H1 (cell line): Measurements from ENCODE around the gene ASTN1. TPM values are rescaled to one million over a fixed set of nuclear protein-coding genes. Genes with fewer than 3 reads are reported as not detected.

Experiments used
- CTCF ChIA-PET: fragments of 300-600 bp; sonication (Branson Sonifier 250); formaldehyde crosslinking; loops from one replicate; lab custom pipeline; 2021; ENCODE audit not compliant: partially characterized antibody; lab: Charles Lee
- POLR2A ChIA-PET: fragments of 300-600 bp; sonication (Branson Sonifier 250); formaldehyde crosslinking; loops from one replicate; lab custom pipeline; 2021; ENCODE audit warnings: inconsistent platforms; ENCODE audit not compliant: partially characterized antibody; lab: Charles Lee
- DNase-seq, 2 experiments: peaks; one replicate each; pipeline versions ENCODE4 v3.0.0 to v3.0.0-alpha.2; 2010 to 2022; ENCODE audit warnings: low spot score in 2 of 2, low read depth in 1 of 2, mixed read lengths in 1 of 2
- FAIRE-seq: peaks from 2 replicates; lab custom pipeline; 2011; peaks lifted over from hg19 to GRCh38; lab: Jason Lieb, UNC
- H2AFZ ChIP-seq: 2 replicates; pipeline ENCODE4 v1.8.1; 2012; ENCODE audit warnings: low read length, inconsistent platforms
- H2AK5ac ChIP-seq: 2 replicates; pipeline ENCODE4 v1.6.1; 2013; ENCODE audit warnings: low read depth, low read length
- H2BK120ac ChIP-seq: replicated peaks from 2 replicates; pipeline ENCODE3; 2013; ENCODE audit warnings: low read depth, low read length, inconsistent platforms
- H2BK12ac ChIP-seq: 2 replicates; pipeline ENCODE4 v1.6.1; 2013; ENCODE audit warnings: low read depth, low read length
- H2BK15ac ChIP-seq: 2 replicates; pipeline ENCODE4 v1.6.1; 2013; ENCODE audit warnings: low read length
- H2BK20ac ChIP-seq: 2 replicates; pipeline ENCODE4 v1.6.1; 2013; ENCODE audit warnings: low read length
- H2BK5ac ChIP-seq: 2 replicates; pipeline ENCODE4 v1.6.1; 2013; ENCODE audit warnings: low read depth, low read length
- H3K14ac ChIP-seq: 2 replicates; pipeline ENCODE4 v1.6.1; 2013; ENCODE audit warnings: inconsistent platforms; ENCODE audit not compliant: insufficient read length
- H3K18ac ChIP-seq: 2 replicates; pipeline ENCODE4 v1.6.1; 2013; ENCODE audit warnings: low read length; ENCODE audit errors: extremely low read depth
- H3K23ac ChIP-seq: 2 replicates; pipeline ENCODE4 v1.6.1; 2013; ENCODE audit warnings: inconsistent platforms; ENCODE audit not compliant: insufficient read length
- H3K23me2 ChIP-seq: 2 replicates; pipeline ENCODE4 v1.6.1; 2013; ENCODE audit warnings: low read depth, low read length
- H3K27ac ChIP-seq: 2 replicates; pipeline ENCODE4 v1.6.1; 2011; ENCODE audit warnings: low read depth, low read length, inconsistent platforms
- H3K27me3 ChIP-seq, 4 experiments: replicated peaks in 1 of 4; 1 replicate in 1 of 4; 2 replicates in 3 of 4; pipeline versions ENCODE4 v1.6.1 to v1.8.1; 2011 to 2013; ENCODE audit warnings: low read length in 3 of 4, mild to moderate bottlenecking in 3 of 4, inconsistent platforms in 2 of 4, mixed read lengths in 2 of 4, moderate library complexity in 1 of 4; ENCODE audit not compliant: control insufficient read depth in 3 of 4, insufficient read depth in 3 of 4; ENCODE audit errors: extremely low read depth in 1 of 4
- H3K36me3 ChIP-seq, 4 experiments: 2 replicates each; pipeline versions ENCODE4 v1.6.1 to v1.8.1; 2011 to 2013; ENCODE audit warnings: mild to moderate bottlenecking in 4 of 4, low read length in 3 of 4, moderate library complexity in 2 of 4, control low read depth in 1 of 4, inconsistent platforms in 1 of 4; ENCODE audit not compliant: insufficient read depth in 4 of 4, control insufficient read depth in 2 of 4
- H3K4ac ChIP-seq: replicated peaks from 2 replicates; pipeline ENCODE3; 2013; ENCODE audit warnings: low read length, low read depth, mixed read lengths, inconsistent platforms; ENCODE audit not compliant: insufficient read length
- H3K4me1 ChIP-seq, 4 experiments: replicated peaks in 1 of 4; 1 replicate in 1 of 4; 2 replicates in 3 of 4; pipeline versions ENCODE4 v1.6.1 to v1.8.1; 2011 to 2013; ENCODE audit warnings: low read length in 3 of 4, inconsistent platforms in 2 of 4, mixed read lengths in 1 of 4; ENCODE audit not compliant: insufficient read depth in 4 of 4, control insufficient read depth in 3 of 4
- H3K4me2 ChIP-seq, 2 experiments: 2 replicates each; pipeline versions ENCODE4 v1.6.1 to v1.8.1; 2011 to 2013; ENCODE audit warnings: low read depth in 2 of 2, low read length in 2 of 2, control low read depth in 1 of 2, inconsistent platforms in 1 of 2, mild to moderate bottlenecking in 1 of 2; ENCODE audit not compliant: insufficient read depth in 1 of 2
- H3K4me3 ChIP-seq, 4 experiments: fragments of 200-600, 300-600 bp in 1 of 4; sonication (generic), shearing (Covaris generic), sonication (Bioruptor Twin) in 1 of 4; 2 replicates each; pipeline versions ENCODE4 v1.5.1 to v1.8.1; 2011 to 2016; ENCODE audit warnings: low read length in 4 of 4, low read depth in 3 of 4, control low read depth in 2 of 4, inconsistent platforms in 2 of 4, mild to moderate bottlenecking in 2 of 4, mixed read lengths in 1 of 4, moderate library complexity in 1 of 4; ENCODE audit not compliant: insufficient read depth in 2 of 4; ENCODE audit errors: extremely low read depth in 1 of 4
- H3K56ac ChIP-seq: replicated peaks from 2 replicates; pipeline ENCODE3; 2013; ENCODE audit warnings: low read depth, mild to moderate bottlenecking, mixed read lengths, low read length, inconsistent platforms; ENCODE audit not compliant: insufficient read length
- H3K79me1 ChIP-seq: 2 replicates; pipeline ENCODE4 v1.6.1; 2013; ENCODE audit warnings: low read depth, low read length, control low read depth
- H3K79me2 ChIP-seq, 2 experiments: 2 replicates each; pipeline versions ENCODE4 v1.6.1 to v1.8.1; 2012 to 2013; ENCODE audit warnings: low read length in 2 of 2, mild to moderate bottlenecking in 2 of 2, inconsistent platforms in 1 of 2; ENCODE audit not compliant: insufficient read depth in 2 of 2, control insufficient read depth in 1 of 2
- H3K9ac ChIP-seq, 4 experiments: replicated peaks in 1 of 4; 1 replicate in 1 of 4; 2 replicates in 3 of 4; pipeline versions ENCODE4 v1.6.1 to v1.8.1; 2011 to 2013; ENCODE audit warnings: low read depth in 3 of 4, low read length in 3 of 4, control low read depth in 2 of 4, mild to moderate bottlenecking in 2 of 4, moderate library complexity in 2 of 4, inconsistent platforms in 1 of 4; ENCODE audit errors: extremely low read depth in 1 of 4
- H3K9me3 ChIP-seq, 2 experiments: 2 replicates each; pipeline versions ENCODE4 v1.6.1 to v1.8.1; 2012 to 2013; ENCODE audit warnings: mild to moderate bottlenecking in 2 of 2, moderate library complexity in 2 of 2, control low read depth in 1 of 2, inconsistent platforms in 1 of 2, low read depth in 1 of 2, low read length in 1 of 2, mixed read lengths in 1 of 2; ENCODE audit not compliant: insufficient read depth in 2 of 2
- H4K20me1 ChIP-seq, 2 experiments: replicated peaks in 1 of 2; 2 replicates each; pipeline versions ENCODE3 to v1.8.1; 2011 to 2013; ENCODE audit warnings: inconsistent platforms in 2 of 2, low read length in 2 of 2, mild to moderate bottlenecking in 1 of 2; ENCODE audit not compliant: insufficient read depth in 2 of 2, control insufficient read depth in 1 of 2
- H4K5ac ChIP-seq: 2 replicates; pipeline ENCODE4 v1.6.1; 2013; ENCODE audit warnings: low read length, low read depth, mixed read lengths, inconsistent platforms; ENCODE audit not compliant: insufficient read length
- H4K8ac ChIP-seq: 2 replicates; pipeline ENCODE4 v1.8.0; 2013; ENCODE audit warnings: mild to moderate bottlenecking, moderate library complexity, low read length, inconsistent platforms; ENCODE audit not compliant: insufficient read depth; ENCODE audit errors: extremely low read depth
- H4K91ac ChIP-seq: replicated peaks from 2 replicates; pipeline ENCODE3; 2013; ENCODE audit warnings: low read length, mixed read lengths, inconsistent platforms; ENCODE audit not compliant: insufficient read length
- POU5F1 ChIP-seq: IDR thresholded peaks from 2 replicates; pipeline ENCODE4 v1.6.1; 2011; ENCODE audit warnings: low read depth, mild to moderate bottlenecking, low read length, moderate library complexity
- RBBP5 ChIP-seq: IDR thresholded peaks from 2 replicates; pipeline ENCODE4 v1.7.1; 2012; ENCODE audit warnings: low read depth, mild to moderate bottlenecking, inconsistent platforms, low read length, moderate library complexity, borderline replicate concordance
- TAF1 ChIP-seq: IDR thresholded peaks from 2 replicates; pipeline ENCODE4 v1.6.1; 2011; ENCODE audit warnings: mild to moderate bottlenecking, low read depth, low read length
- TBP ChIP-seq: IDR thresholded peaks from 2 replicates; pipeline ENCODE4 v1.6.1; 2011; ENCODE audit warnings: low read depth, low read length, improper control_type of control experiment
- WGBS, 2 experiments: shearing (Covaris generic) in 1 of 2; methylation state at CpG; one replicate each; pipeline versions ENCODE4 v1.1.6 to v1.1.7; 2013 to 2015; ENCODE audit warnings: low lambda C conversion rate in 2 of 2, mixed read lengths in 2 of 2, inconsistent platforms in 1 of 2, low coverage in 1 of 2, missing lambda C conversion rate in 1 of 2; ENCODE audit not compliant: insufficient replicate concordance in 2 of 2, insufficient coverage in 1 of 2, insufficient read length in 1 of 2; ENCODE audit errors: extremely low coverage in 1 of 2, missing lambda C conversion rate in 1 of 2; 5-methylcytosine and 5-hydroxymethylcytosine counted together
- polyA plus RNA-seq, 7 experiments: library from polyadenylated mRNA; depleted of rRNA in 3 of 7; stranded (reverse) in 5 of 7; unstranded in 2 of 7; fragments of >200 nt in 5 of 7; fragments of 200-250 nt in 2 of 7; gene quantifications; 1 replicate in 5 of 7; 2 replicates in 1 of 7; 4 replicates in 1 of 7; pipeline versions ENCODE4 v1.2.1 to v1.2.3, GENCODE V29; 2011 to 2013; ENCODE audit warnings: missing spikeins in 2 of 7, mixed read lengths in 2 of 7
- total RNA-seq: library from RNA; stranded (reverse); fragmentation: NEBNext Ultra II Directional; extraction: Animal tissue kit (Norgen Biotek cat#: 25700); gene quantifications from 2 replicates; pipeline ENCODE4 v1.2.1, GENCODE V29; 2021

Gene ASTN1
- total and polyA plus RNA-seq, 2 of the 8 experiments (the other 6 are each of a cell fraction or from before 2014, with no cell fraction given), result 2.9 to 4.1 TPM

GRCh38 chr1:176957603-176958002 lies 206.9 kb downstream of the ASTN1 start:
- H4K91ac ChIP-seq, result no peak overlapping the region
- CTCF ChIA-PET, result interaction anchor here (1.1 to 23.5 kb wide), 5 partner anchors 16 to 301 kb away, joined by 3 to 279 read pairs (median 3); no protein-coding TSS in a partner anchor
- H2AFZ ChIP-seq, result no peak overlapping the region

More at GRCh38 chr1:176957603-176958002, 206.9 kb downstream of the ASTN1 start:
- Histone ChIP-seq H3K9ac (no peak overlapping the region), H2AK5ac (no peak overlapping the region), H3K23ac (no peak overlapping the region), H3K79me1 (no peaks in the 10 kb centered on the region), H3K18ac (no peak overlapping the region), H3K4me2 (no peak overlapping the region), H3K27ac (no peak overlapping the region), H2BK120ac (no peak overlapping the region), H2BK12ac (no peak overlapping the region), H4K8ac (no peak overlapping the region), H2BK20ac (no peak overlapping the region), H3K9me3 (no peaks in the 10 kb centered on the region), H3K27me3 (no peaks in the 10 kb centered on the region; a peak in 1 of 7 replicates), H3K23me2 (no peaks in the 10 kb centered on the region), H2BK5ac (no peak overlapping the region), H3K4me3 (no peak overlapping the region), H4K20me1 (no peaks in the 10 kb centered on the region), H3K14ac (no peak overlapping the region), H4K5ac (no peak overlapping the region), H3K4me1 (peaks cover 0 to 6% (median 1%) of the 10 kb centered on the region in 4 experiments; a peak in 3 of 7 replicates), H3K4ac (no peak overlapping the region), H3K36me3 (no peaks in the 10 kb centered on the region), H2BK15ac (no peak overlapping the region), H3K56ac (no peak overlapping the region), H3K79me2 (no peaks in the 10 kb centered on the region)
- POLR2A ChIA-PET, result interaction anchor here (1.2 kb wide), 1 partner anchor 80 kb away, joined by 3 read pairs; no protein-coding TSS in a partner anchor
- WGBS, 2 experiments, result 88% methylated on average over 10 of the region's 10 CpGs; no CpG with 5 or more reads in 1 of the 2 experiments
- no peak for TF ChIP-seq POU5F1
- no peak for TF ChIP-seq RBBP5
- no peak for TF ChIP-seq TBP
- no peak for TF ChIP-seq TAF1
- FAIRE-seq (no peak), DNase-seq (no peak)
